ENCODE data around the gene CACNA1C. TPM values are rescaled to one million over a fixed set of nuclear protein-coding genes. Genes with fewer than 3 reads are reported as not detected.

Gene CACNA1C
- total and polyA plus RNA-seq, 2 of the 4 experiments (the other 2 are of a cell fraction) = 1.6 to 2.6 TPM

GRCh38 chr12:2112401-2112800 is 59.6 kb downstream of the CACNA1C start:
- CTCF ChIA-PET = no interaction called here
- peaks cover 9% of the 10 kb centered on the region for H4K20me1 ChIP-seq (ENCODE audit: insufficient read depth, low read length)

More at GRCh38 chr12:2112401-2112800, 59.6 kb downstream of the CACNA1C start:
- Histone ChIP-seq H4K5ac (ENCODE audit: low read depth, low read length) (no peak overlapping the region), H3K27ac (ENCODE audit: insufficient read depth, low read length) (no peak overlapping the region), H2BK5ac (ENCODE audit: low read depth, low read length, poor library complexity, severe bottlenecking) (no peak overlapping the region), H3K23ac (ENCODE audit: low read depth, low read length) (no peak overlapping the region), H3K9me3 (ENCODE audit: control insufficient read depth, insufficient read depth, low read length) (no peaks in the 10 kb centered on the region), H4K91ac (ENCODE audit: insufficient read depth, low read depth, low read length) (no peak overlapping the region), H3K4me1 (ENCODE audit: control insufficient read depth, insufficient read depth, low read length) (peaks cover 3% of the 10 kb centered on the region; the same call in 1 of the 2 replicates), H3K9me1 (ENCODE audit: insufficient read depth, low read length) (0 out of 2 replicates have a peak, but pooled peaks cover 2% of the 10 kb centered on the region), H3K4ac (ENCODE audit: low read depth, low read length) (no peak overlapping the region), H4K8ac (ENCODE audit: low read depth in 2 of 2, low read length in 2 of 2) (no peak overlapping the region), H2BK15ac (ENCODE audit: low read depth, low read length) (no peak overlapping the region), H3K14ac (replicated peaks; ENCODE audit: low read depth, low read length) (no peak overlapping the region), H2AFZ (replicated peaks; ENCODE audit: low read length, poor library complexity) (no peak overlapping the region), H3K56ac (ENCODE audit: extremely low read depth, insufficient read depth, low read length) (no peak overlapping the region), H3K4me2 (ENCODE audit: low read depth, low read length) (no peak overlapping the region), H2BK20ac (ENCODE audit: low read depth, low read length) (no peak overlapping the region), H2AK5ac (ENCODE audit: low read depth, low read length) (no peak overlapping the region), H3K27me3 (ENCODE audit: control insufficient read depth, insufficient read depth, low read length) (no peaks in the 10 kb centered on the region), H2AK9ac (replicated peaks; ENCODE audit: low read depth, low read length, poor library complexity) (no peak overlapping the region), H3K9ac (ENCODE audit: low read depth, low read length) (no peak overlapping the region), H3K79me1 (ENCODE audit: low read depth in 1 of 2, low read length in 2 of 2) (peaks cover 2 to 8% of the 10 kb centered on the region in 2 experiments; a peak in 2 of 4 replicates), H3K36me3 (ENCODE audit: control insufficient read depth, insufficient read depth, low read length) (peaks cover 7% of the 10 kb centered on the region; the same call in 1 of the 2 replicates), H3K4me3 (ENCODE audit: insufficient read depth, low read depth, low read length) (no peak overlapping the region), H3K18ac (ENCODE audit: low read depth, low read length) (no peak overlapping the region), H2BK120ac (ENCODE audit: low read depth, low read length) (no peak overlapping the region)
- ATAC-seq (ENCODE audit: low read depth) (no peak), DNase-seq (no peak)
- 57% methylated on average over 2 of the region's 7 CpGs; no CpG with 5 or more reads in 1 of the 2 experiments for WGBS, 2 experiments (ENCODE audit: extremely low coverage in 2 of 2, insufficient read length in 1 of 2)
- POLR2A ChIA-PET (ENCODE audit: unreplicated experiment) = no interaction called here
- no TSS peak for BruUV-seq (replicated peaks)
- TF ChIP-seq RCOR1 (IDR thresholded peaks at IDR 0.05; ENCODE audit: insufficient replicate concordance, low read length) (no peak), SMC3 (IDR thresholded peaks at IDR 0.05; ENCODE audit: low read depth, low read length) (no peak), MAFK (IDR thresholded peaks at IDR 0.05; ENCODE audit: low read depth, low read length) (no peak), RFX5 (IDR thresholded peaks at IDR 0.05; ENCODE audit: low read depth, low read length) (no peak), MXI1 (IDR thresholded peaks at IDR 0.05; ENCODE audit: borderline replicate concordance, low read depth, low read length) (no peak), CTCF (conservative IDR thresholded peaks at IDR 0.05; ENCODE audit: low read depth, low read length) (no peak), ELK1 (IDR thresholded peaks at IDR 0.05; ENCODE audit: borderline replicate concordance, low read depth, low read length) (no peak)
- in situ Hi-C loops (cut with MboI; ENCODE audit: low sequenced_read_pairs) (no loop called here), intact Hi-C loops (cut with micrococcal nuclease) (no loop called here), dilution Hi-C loops (cut with HindIII; ENCODE audit: low sequenced_read_pairs, unreplicated experiment) (no loop called here)

All from IMR-90 (cell line).